Measurements from ENCODE around the gene PTCD3.

The PTCD3 gene

DNA sequence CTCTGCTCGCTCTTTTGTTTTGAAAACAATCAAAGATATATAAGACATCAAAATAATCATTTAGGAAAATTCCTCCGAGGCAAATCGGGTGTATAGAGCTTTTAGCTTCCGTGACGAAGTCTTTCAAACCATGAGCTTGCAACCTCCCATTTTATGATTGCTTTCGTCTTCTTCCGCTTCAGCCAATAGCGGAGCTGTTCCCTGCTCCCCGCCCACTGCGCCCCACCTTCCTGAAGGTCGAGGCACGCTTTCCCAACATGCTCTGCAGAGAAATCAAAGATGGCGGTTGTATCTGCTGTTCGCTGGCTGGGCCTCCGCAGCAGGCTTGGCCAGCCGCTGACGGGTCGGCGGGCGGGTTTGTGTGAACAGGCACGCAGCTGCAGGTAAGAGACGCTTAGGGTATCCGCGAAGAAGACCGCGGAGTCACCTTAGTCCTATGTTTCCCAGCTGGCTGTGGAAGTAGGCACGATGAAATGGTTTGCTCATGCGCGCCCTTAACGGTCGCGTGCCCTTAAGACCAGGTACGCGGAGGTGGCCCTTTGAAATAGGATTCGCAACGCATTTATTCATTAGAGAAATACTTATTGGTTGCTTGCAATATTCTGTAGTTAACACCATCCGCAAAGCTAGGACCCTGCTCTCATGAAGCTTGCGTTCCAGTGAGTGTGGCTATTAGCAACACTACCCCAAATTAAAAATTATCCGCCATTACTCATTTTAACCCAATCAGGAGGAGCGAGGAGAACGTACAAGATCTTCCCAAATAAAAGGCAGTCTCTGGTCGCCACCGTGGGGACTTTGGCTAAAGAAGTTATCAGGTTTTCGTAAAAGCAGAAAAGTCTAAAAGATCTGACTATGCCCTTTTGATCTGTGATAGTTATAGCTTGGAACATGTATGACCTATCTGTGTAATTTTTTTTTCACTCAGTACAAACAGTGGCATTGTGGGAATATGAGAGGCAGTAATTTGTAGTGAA, at the start of gene PTCD3:
Gene PTCD3, plus strand, starts transcription at position 267 of the 977 bp plus-strand sequence. Its CDS starts 13 bp downstream, at position 280.
- Mint-ChIP-seq H3K9me3 (no peaks in the 10 kb centered on the region), H3K4me1 (ENCODE audit: low read depth) (peaks cover 66% of the 10 kb centered on the region), H3K27ac (peak within 1 kb of the TSS; percentile 98), H3K36me3 (ENCODE audit: low read depth) (peaks cover 94% of the 10 kb centered on the region), H3K4me3 (peak within 1 kb of the TSS; percentile 92), H3K27me3 (no peaks in the 10 kb centered on the region)
- peak; percentile 93 for DNase-seq

DNA sequence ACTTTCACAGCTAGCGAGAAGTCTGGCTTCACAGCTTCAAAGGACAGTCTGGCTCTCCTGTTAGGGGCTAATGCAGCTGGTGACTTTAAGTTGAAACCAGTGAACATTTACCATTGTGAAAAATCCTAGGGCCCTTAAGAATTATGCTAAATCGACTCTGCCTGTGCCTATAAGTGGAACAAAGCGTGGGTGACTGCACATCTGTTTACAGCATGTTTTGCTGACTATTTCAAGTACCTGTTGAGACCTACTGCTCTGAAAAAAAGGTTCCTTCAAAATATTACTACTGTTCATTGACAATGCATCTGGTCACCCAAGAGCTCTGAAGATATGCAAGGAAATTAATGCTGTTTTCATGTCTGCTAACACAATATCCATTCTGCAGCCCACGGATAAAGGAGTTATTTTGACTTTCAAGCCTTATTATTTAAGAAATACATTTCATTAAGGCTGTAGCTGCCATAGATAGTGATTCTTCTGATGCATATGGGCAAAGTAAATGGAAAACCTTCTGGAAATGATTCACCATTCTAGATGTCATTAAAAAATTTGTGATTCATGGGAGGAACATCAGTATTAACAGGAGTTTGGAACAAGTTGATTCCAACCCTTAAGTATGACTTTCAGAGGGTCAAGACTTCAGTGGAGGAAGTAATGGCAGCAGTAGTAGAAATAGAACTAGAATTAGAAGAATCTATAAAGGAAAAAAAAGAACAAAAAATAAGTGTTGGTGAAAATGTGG, 49.3 kb upstream of the PTCD3 start:
- no peaks in the 10 kb centered on the region for H3K4me1 Mint-ChIP-seq (ENCODE audit: low read depth)
- peaks cover 92% of the 10 kb centered on the region for H3K36me3 Mint-ChIP-seq (ENCODE audit: low read depth)
- H3K27ac Mint-ChIP-seq: no peak overlapping the region
- no peak overlapping the region for H3K4me3 Mint-ChIP-seq
- no peaks in the 10 kb centered on the region for H3K27me3 Mint-ChIP-seq
- no peak for DNase-seq
- no peaks in the 10 kb centered on the region for H3K9me3 Mint-ChIP-seq

GRCh38 chr2:86062043-86062442, 44.0 kb upstream of the PTCD3 start:
- Mint-ChIP-seq H3K9me3 (peaks cover 5% of the 10 kb centered on the region), H3K27me3 (no peaks in the 10 kb centered on the region), H3K4me1 (ENCODE audit: low read depth) (peaks cover 5% of the 10 kb centered on the region), H3K36me3 (ENCODE audit: low read depth) (peaks cover 92% of the 10 kb centered on the region), H3K27ac (no peak overlapping the region), H3K4me3 (no peak overlapping the region)
- DNase-seq: no peak

- no peak for DNase-seq
- peaks cover 97% of the 10 kb centered on the region for H3K36me3 Mint-ChIP-seq (ENCODE audit: low read depth)
- no peak overlapping the region for H3K4me3 Mint-ChIP-seq
- H3K27ac Mint-ChIP-seq: no peak overlapping the region
- H3K4me1 Mint-ChIP-seq (ENCODE audit: low read depth): peaks cover 20% of the 10 kb centered on the region
- peaks cover 5% of the 10 kb centered on the region for H3K9me3 Mint-ChIP-seq
- no peaks in the 10 kb centered on the region for H3K27me3 Mint-ChIP-seq
Observed at GRCh38 chr2:86064006-86064405, 42.0 kb upstream of the PTCD3 start.

GRCh38 chr2:86065512-86065911, 40.5 kb upstream of the PTCD3 start:
- Mint-ChIP-seq H3K27ac (no peak overlapping the region), H3K9me3 (peaks cover 5% of the 10 kb centered on the region), H3K4me1 (ENCODE audit: low read depth) (peaks cover 26% of the 10 kb centered on the region), H3K36me3 (ENCODE audit: low read depth) (peaks cover 97% of the 10 kb centered on the region), H3K27me3 (no peaks in the 10 kb centered on the region), H3K4me3 (no peak overlapping the region)
- DNase-seq: no peak

- Mint-ChIP-seq H3K36me3 (ENCODE audit: low read depth) (peaks cover 97% of the 10 kb centered on the region), H3K4me3 (no peak overlapping the region), H3K4me1 (ENCODE audit: low read depth) (peaks cover 26% of the 10 kb centered on the region), H3K27me3 (no peaks in the 10 kb centered on the region), H3K9me3 (peaks cover 5% of the 10 kb centered on the region), H3K27ac (no peak overlapping the region)
- DNase-seq: no peak
Observed at GRCh38 chr2:86066007-86066578, 39.9 kb upstream of the PTCD3 start.

DNA sequence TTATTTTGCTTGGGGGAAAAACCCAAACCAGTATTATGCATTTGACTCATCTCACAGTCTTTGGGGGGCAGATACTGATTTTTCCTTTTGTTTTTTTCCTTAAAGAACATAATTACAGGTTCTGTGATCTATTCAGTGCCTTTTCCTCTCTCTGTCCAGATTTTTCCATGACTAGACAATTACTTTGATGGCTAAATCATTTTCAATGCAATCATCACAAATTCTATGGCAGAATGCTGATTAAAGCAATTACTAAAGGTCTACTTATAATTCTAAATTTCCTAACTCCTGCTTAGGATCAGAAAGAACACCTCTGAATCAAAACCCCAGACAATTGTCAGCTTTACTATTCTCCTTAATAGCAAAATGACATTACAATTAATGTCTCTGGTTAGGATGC, 39.1 kb upstream of the PTCD3 start:
- Mint-ChIP-seq H3K4me1 (ENCODE audit: low read depth) (peaks cover 26% of the 10 kb centered on the region), H3K27ac (peak overlapping the region; percentile 71), H3K36me3 (ENCODE audit: low read depth) (peaks cover 97% of the 10 kb centered on the region), H3K4me3 (no peak overlapping the region), H3K27me3 (no peaks in the 10 kb centered on the region), H3K9me3 (peaks cover 5% of the 10 kb centered on the region)
- DNase-seq: no peak

DNA sequence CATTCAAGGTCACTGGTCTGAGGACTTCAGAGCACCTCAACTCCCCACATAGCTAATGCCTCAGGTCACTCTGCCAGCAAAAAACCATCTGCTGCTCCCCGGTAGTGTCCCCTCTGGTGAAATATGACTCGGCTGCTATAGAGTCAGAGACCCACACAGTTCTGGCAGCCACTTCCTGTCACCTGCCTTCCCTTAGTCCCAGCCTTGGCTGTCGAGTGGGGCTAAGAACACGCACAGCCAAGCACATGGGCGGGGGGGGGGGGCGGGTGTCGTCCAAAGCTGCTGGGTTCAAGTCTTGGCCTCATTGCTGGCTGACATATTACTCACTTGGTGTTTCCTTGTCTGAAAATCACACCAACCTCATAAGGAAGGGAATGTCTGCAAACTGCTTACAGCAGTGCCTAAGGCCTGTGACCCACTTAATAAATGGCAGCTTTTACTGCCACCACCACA, 37.9 kb upstream of the PTCD3 start:
- Mint-ChIP-seq H3K27me3 (no peaks in the 10 kb centered on the region), H3K9me3 (peaks cover 5% of the 10 kb centered on the region), H3K4me3 (no peak overlapping the region), H3K27ac (peak overlapping the region; percentile 16), H3K4me1 (ENCODE audit: low read depth) (peaks cover 26% of the 10 kb centered on the region), H3K36me3 (ENCODE audit: low read depth) (peaks cover 98% of the 10 kb centered on the region)
- DNase-seq: peak; percentile 54

GRCh38 chr2:86068648-86069047, 37.4 kb upstream of the PTCD3 start:
- Mint-ChIP-seq H3K36me3 (ENCODE audit: low read depth) (peaks cover 98% of the 10 kb centered on the region), H3K27ac (no peak overlapping the region), H3K4me3 (no peak overlapping the region)

GRCh38 chr2:86069091-86069685, 36.8 kb upstream of the PTCD3 start:
- peak overlapping the region; percentile 62 for H3K27ac Mint-ChIP-seq
- DNase-seq: no peak
- peaks cover 98% of the 10 kb centered on the region for H3K36me3 Mint-ChIP-seq (ENCODE audit: low read depth)
- H3K27me3 Mint-ChIP-seq: no peaks in the 10 kb centered on the region
- peaks cover 26% of the 10 kb centered on the region for H3K4me1 Mint-ChIP-seq (ENCODE audit: low read depth)
- no peak overlapping the region for H3K4me3 Mint-ChIP-seq
- peaks cover 2% of the 10 kb centered on the region for H3K9me3 Mint-ChIP-seq

More at GRCh38 chr2:86068648-86069047, 37.4 kb upstream of the PTCD3 start:
- Mint-ChIP-seq H3K27me3 (no peaks in the 10 kb centered on the region), H3K9me3 (peaks cover 5% of the 10 kb centered on the region), H3K4me1 (ENCODE audit: low read depth) (peaks cover 26% of the 10 kb centered on the region)
- no peak for DNase-seq

- DNase-seq: no peak
- no peak overlapping the region for H3K4me3 Mint-ChIP-seq
- peaks cover 26% of the 10 kb centered on the region for H3K4me1 Mint-ChIP-seq (ENCODE audit: low read depth)
- H3K36me3 Mint-ChIP-seq (ENCODE audit: low read depth): peaks cover 98% of the 10 kb centered on the region
- no peaks in the 10 kb centered on the region for H3K27me3 Mint-ChIP-seq
- H3K27ac Mint-ChIP-seq: no peak overlapping the region
- H3K9me3 Mint-ChIP-seq: no peaks in the 10 kb centered on the region
Observed at GRCh38 chr2:86069783-86070339, 36.2 kb upstream of the PTCD3 start.

GRCh38 chr2:86070868-86071267, 35.2 kb upstream of the PTCD3 start:
- Mint-ChIP-seq H3K4me3 (no peak overlapping the region), H3K36me3 (ENCODE audit: low read depth) (peaks cover 98% of the 10 kb centered on the region), H3K27ac (no peak overlapping the region), H3K27me3 (no peaks in the 10 kb centered on the region), H3K9me3 (no peaks in the 10 kb centered on the region), H3K4me1 (ENCODE audit: low read depth) (peaks cover 26% of the 10 kb centered on the region)
- no peak for DNase-seq

DNA sequence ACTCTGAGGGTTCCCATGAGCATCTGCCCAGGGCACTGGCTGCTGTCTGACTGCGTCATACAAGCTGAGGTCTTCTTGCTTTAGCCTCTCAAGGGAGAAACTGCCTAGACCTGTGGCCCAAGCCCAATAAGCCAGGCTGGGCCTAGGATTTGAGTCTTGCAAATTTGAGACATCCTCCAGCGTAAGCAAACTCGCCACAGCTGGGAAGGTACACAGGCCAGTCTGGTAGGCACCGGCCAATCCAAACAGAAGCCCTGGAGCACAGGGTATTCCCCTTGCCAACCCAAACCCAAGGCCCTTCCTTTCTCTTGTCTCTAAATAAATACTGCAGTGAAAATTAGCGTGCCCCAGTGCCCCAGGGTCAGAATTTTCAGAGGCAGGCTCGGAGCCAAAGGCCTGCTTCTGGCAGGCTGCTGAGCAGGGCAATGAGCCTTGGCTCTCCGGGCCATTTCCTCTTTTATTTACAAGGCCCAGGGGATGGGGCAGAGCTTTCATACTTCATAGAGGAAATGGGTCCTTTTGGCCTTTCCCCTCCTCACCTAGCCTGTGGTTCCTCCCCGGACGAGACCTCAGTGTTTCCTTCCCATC, 33.7 kb upstream of the PTCD3 start:
- no peak overlapping the region for H3K27ac Mint-ChIP-seq
- DNase-seq: no peak

More for the DNA sequence above, 33.7 kb upstream of the PTCD3 start:
- no peak overlapping the region for H3K4me3 Mint-ChIP-seq
- H3K36me3 Mint-ChIP-seq (ENCODE audit: low read depth): peaks cover 98% of the 10 kb centered on the region
- peaks cover 17% of the 10 kb centered on the region for H3K4me1 Mint-ChIP-seq (ENCODE audit: low read depth)
- no peaks in the 10 kb centered on the region for H3K27me3 Mint-ChIP-seq
- H3K9me3 Mint-ChIP-seq: no peaks in the 10 kb centered on the region

Data from activated T-cell treated with anti-CD3 and anti-CD28 coated beads, Interleukin-2, amount 50 U/mL, for 24 hours (primary cell).